HepG2 (cell line): ENCODE measurements around the gene SLC12A3. TPM values are rescaled to one million over a fixed set of nuclear protein-coding genes. Genes with fewer than 3 reads are reported as not detected.
A peak's percentile ranks its signal among the peaks of the same experiment; 100 is the strongest.

Experiments
- AHR ChIP-seq: IDR thresholded peaks from 2 replicates; pipeline ENCODE4 v1.6.1; 2018; ENCODE audit warnings: missing genetic modification reagents, missing compliant biosample characterization
- DZIP1 ChIP-seq: sonication (generic); formaldehyde crosslinking; IDR thresholded peaks from 2 replicates; pipeline ENCODE4 v1.5.0; 2020; ENCODE audit warnings: mild to moderate bottlenecking, missing genetic modification reagents
- KLF9 ChIP-seq: IDR thresholded peaks from 2 replicates; pipeline ENCODE4 v1.6.1; 2016; ENCODE audit warnings: low read depth
- NR2F1 ChIP-seq, 2 experiments: fragments of 450-650 bp in 1 of 2; formaldehyde crosslinking in 1 of 2; IDR thresholded peaks; 2 replicates each; pipeline versions ENCODE4 v1.5.0 to v1.6.1; 2016 to 2020; ENCODE audit warnings: mild to moderate bottlenecking in 1 of 2, missing compliant biosample characterization in 1 of 2, missing genetic modification reagents in 1 of 2, moderate library complexity in 1 of 2
- PHB2 ChIP-seq: fragments of 450-650 bp; IDR thresholded peaks from 2 replicates; pipeline ENCODE4 v1.6.1; 2018; ENCODE audit not compliant: partially characterized antibody
- PITX1 ChIP-seq: sonication (generic); formaldehyde crosslinking; IDR thresholded peaks from 2 replicates; pipeline ENCODE4 v1.5.1; 2020; ENCODE audit warnings: mild to moderate bottlenecking, missing genetic modification reagents
- SMC3 ChIP-seq: IDR thresholded peaks from 2 replicates; pipeline ENCODE4 v1.6.1; 2011; ENCODE audit warnings: low read length, improper control_type of control experiment
- ZBTB10 ChIP-seq: sonication (generic); formaldehyde crosslinking; IDR thresholded peaks from 2 replicates; pipeline ENCODE4 v1.4.0; 2020; ENCODE audit warnings: missing genetic modification reagents, borderline replicate concordance
- ZNF124 ChIP-seq: sonication (generic); formaldehyde crosslinking; IDR thresholded peaks from 2 replicates; pipeline ENCODE4 v1.4.0; 2020; ENCODE audit warnings: missing genetic modification reagents
- ZSCAN29 ChIP-seq: sonication (generic); formaldehyde crosslinking; conservative IDR thresholded peaks from 2 replicates; pipeline ENCODE4 v1.4.0; 2020; ENCODE audit warnings: mild to moderate bottlenecking, missing genetic modification reagents
- microRNA counts: library from miRNA; unstranded; fragments of <30 nt; microRNA quantifications from one replicate; lab custom pipeline; 2015
- microRNA-seq: library from miRNA; unstranded; fragments of <30 nt; microRNA quantifications from one replicate; pipeline ENCODE4, GENCODE V29; 2020
- polyA plus RNA-seq, 8 experiments: library from polyadenylated mRNA; depleted of rRNA in 3 of 8; stranded (reverse) in 7 of 8; unstranded in 1 of 8; fragments of >200 nt; fragmentation: Illumina TruSeq in 4 of 8; extraction: Trizol in 4 of 8; gene quantifications; 2 replicates each; pipeline versions ENCODE4 v1.2.1 to v1.2.3, GENCODE V29; 2011 to 2016; ENCODE audit warnings: low read depth in 4 of 8, missing spikeins in 1 of 8, mixed read lengths in 1 of 8; ENCODE audit not compliant: insufficient read depth in 1 of 8
- small RNA-seq, 3 experiments: library from RNA; depleted of rRNA; stranded (forward); fragments of <200 nt; gene quantifications; one replicate each; pipeline ENCODE3, GENCODE V24; 2012; ENCODE audit warnings: low read depth in 2 of 3, low replicate concordance in 1 of 3; ENCODE audit not compliant: insufficient read length in 3 of 3, insufficient read depth in 2 of 3
- total RNA-seq, 5 experiments: library from RNA; depleted of rRNA; stranded (reverse); fragments of >200 nt; fragmentation: Illumina TruSeq; extraction: Trizol; gene quantifications; 2 replicates each; pipeline ENCODE4 v1.2.3, GENCODE V29; 2016; ENCODE audit warnings: low read depth in 1 of 5

Gene SLC12A3
- total and polyA plus RNA-seq, 2 of the 13 experiments (the other 11 are each of a cell fraction or from before 2014, with no cell fraction given), result 6.2 TPM; not detected in 1

GRCh38 chr16:56964243-56965148 is 99.5 kb downstream of the SLC12A3 start (continued):
- TF ChIP-seq ZBTB10 (CRISPR knock-in tag) (0 out of 2 replicates have a peak, but pooled peaks have one; percentile 37), PHB2 (no peak), KLF9 (0 out of 2 replicates have a peak, but pooled peaks have one; percentile 33), AHR (peak; percentile 98; the same call in 1 of the 2 replicates), PITX1 (no peak; the same call in 1 of the 2 replicates), ZNF124 (CRISPR knock-in tag) (peak; percentile 64), NR2F1 (CRISPR knock-in tag; IDR thresholded peaks at IDR 0.05) (peak; percentile 96 to 100), SMC3 (peak; percentile 61), ZSCAN29 (CRISPR knock-in tag) (no peak), DZIP1 (no peak)

MicroRNAs within 50 kb of the gene (microRNA counts, 767-probe panel; counts per million panel counts)
- not detected for microRNA hsa-miR-138-5p (lab: Ali Mortazavi, UCI)

Small RNA genes within 50 kb of the gene (microRNA-seq; reads per million reads assigned to microRNA genes)
- gene MIR138-2 (8.9 reads per million, percentile 43 among the genes with 10 or more reads in this experiment), gene MIR6863 (not detected)

Small RNA genes within 50 kb of the gene (small RNA-seq; reads per million reads assigned to genes)
- 0.10 to 2.9 (median 0.98) reads per million in 3 experiments for gene MIR138-2

Other genes starting within 250 kb of the SLC12A3 start
- 1,072 and 1,398 TPM in 2 replicates for gene MT1E, start 239.4 kb upstream of the SLC12A3 start, total RNA-seq (2016; rRNA removed; fragmentation: Illumina TruSeq; extraction: Trizol)
- 65.7 and 110 TPM in 2 replicates for gene MT1E, start 239.4 kb upstream of the SLC12A3 start, polyA plus RNA-seq (2011; rRNA removed)
- 4.6 and 5.5 TPM in 2 replicates for gene MT1M, start 232.5 kb upstream of the SLC12A3 start, total RNA-seq (2016; rRNA removed; fragmentation: Illumina TruSeq; extraction: Trizol)
- gene MT1M, start 232.5 kb upstream of the SLC12A3 start, polyA plus RNA-seq (2011; rRNA removed), result not detected in 2 replicates
- gene MT1A, start 226.5 kb upstream of the SLC12A3 start, total RNA-seq (2016; rRNA removed; fragmentation: Illumina TruSeq; extraction: Trizol), result 10.4 and 14.0 TPM in 2 replicates
- 4.8 and 8.3 TPM in 2 replicates for gene MT1A, start 226.5 kb upstream of the SLC12A3 start, polyA plus RNA-seq (2011; rRNA removed)
- 0.89 TPM in 1 of 2 replicates, not detected in the other for gene MT1B, start 213.3 kb upstream of the SLC12A3 start, total RNA-seq (2016; rRNA removed; fragmentation: Illumina TruSeq; extraction: Trizol)
- gene MT1B, start 213.3 kb upstream of the SLC12A3 start, polyA plus RNA-seq (2011; rRNA removed), result not detected in 2 replicates
- 169 and 211 TPM in 2 replicates for gene MT1F, start 207.2 kb upstream of the SLC12A3 start, total RNA-seq (2016; rRNA removed; fragmentation: Illumina TruSeq; extraction: Trizol)
- gene MT1F, start 207.2 kb upstream of the SLC12A3 start, polyA plus RNA-seq (2011; rRNA removed), result 1.2 and 1.9 TPM in 2 replicates
- gene MT1G, start 197.1 kb upstream of the SLC12A3 start, total RNA-seq (2016; rRNA removed; fragmentation: Illumina TruSeq; extraction: Trizol), result 377 and 511 TPM in 2 replicates
- 1.1 and 3.6 TPM in 2 replicates for gene MT1G, start 197.1 kb upstream of the SLC12A3 start, polyA plus RNA-seq (2011; rRNA removed)
- gene MT1H, start 195.4 kb upstream of the SLC12A3 start, total RNA-seq (2016; rRNA removed; fragmentation: Illumina TruSeq; extraction: Trizol), result 0.60 TPM in 1 of 2 replicates, not detected in the other
- gene MT1H, start 195.4 kb upstream of the SLC12A3 start, polyA plus RNA-seq (2011; rRNA removed), result not detected in 2 replicates
- 288 and 327 TPM in 2 replicates for gene MT1X, start 182.7 kb upstream of the SLC12A3 start, total RNA-seq (2016; rRNA removed; fragmentation: Illumina TruSeq; extraction: Trizol)
- 9.8 and 19.7 TPM in 2 replicates for gene MT1X, start 182.7 kb upstream of the SLC12A3 start, polyA plus RNA-seq (2011; rRNA removed)
- 140 and 192 TPM in 2 replicates for gene NUP93, start 135.1 kb upstream of the SLC12A3 start, total RNA-seq (2016; rRNA removed; fragmentation: Illumina TruSeq; extraction: Trizol)
- gene NUP93, start 135.1 kb upstream of the SLC12A3 start, polyA plus RNA-seq (2011; rRNA removed), result 50.1 and 58.5 TPM in 2 replicates
- 65.3 and 96.2 TPM in 2 replicates for gene HERPUD1, start 66.9 kb downstream of the SLC12A3 start, total RNA-seq (2016; rRNA removed; fragmentation: Illumina TruSeq; extraction: Trizol)
- 311 and 323 TPM in 2 replicates for gene HERPUD1, start 66.9 kb downstream of the SLC12A3 start, polyA plus RNA-seq (2011; rRNA removed)
- gene CETP, start 96.7 kb downstream of the SLC12A3 start, total RNA-seq (2016; rRNA removed; fragmentation: Illumina TruSeq; extraction: Trizol), result 0.31 TPM in 1 of 2 replicates, not detected in the other
- gene CETP, start 96.7 kb downstream of the SLC12A3 start, polyA plus RNA-seq (2011; rRNA removed), result 9.8 and 15.7 TPM in 2 replicates
- 3.1 and 6.3 TPM in 2 replicates for gene NLRC5, start 124.3 kb downstream of the SLC12A3 start, total RNA-seq (2016; rRNA removed; fragmentation: Illumina TruSeq; extraction: Trizol)
- 12.7 and 15.7 TPM in 2 replicates for gene NLRC5, start 124.3 kb downstream of the SLC12A3 start, polyA plus RNA-seq (2011; rRNA removed)
- gene CPNE2, start 227.4 kb downstream of the SLC12A3 start, total RNA-seq (2016; rRNA removed; fragmentation: Illumina TruSeq; extraction: Trizol), result 8.0 and 10.6 TPM in 2 replicates
- 23.3 and 33.2 TPM in 2 replicates for gene CPNE2, start 227.4 kb downstream of the SLC12A3 start, polyA plus RNA-seq (2011; rRNA removed)